Fibroblast of mammary gland (primary cell): Measurements from ENCODE around the gene DGKB.

Source experiments
- DNase-seq: peaks from one replicate; pipeline ENCODE4 v3.0.0-alpha.2; 2010; ENCODE audit warnings: low read depth
- H3K4me3 ChIP-seq: 2 replicates; pipeline ENCODE4 v1.5.1; 2011; ENCODE audit warnings: low read depth, mild to moderate bottlenecking, low read length, moderate library complexity; ENCODE audit not compliant: control insufficient read depth
- TF ChIP-seq, protein P1 (sequence below): conservative IDR thresholded peaks from 2 replicates; pipeline ENCODE4 v1.5.1; 2011; ENCODE audit warnings: low read depth, low read length, inconsistent platforms; ENCODE audit not compliant: control insufficient read depth, insufficient read depth

The DGKB gene

DNA sequence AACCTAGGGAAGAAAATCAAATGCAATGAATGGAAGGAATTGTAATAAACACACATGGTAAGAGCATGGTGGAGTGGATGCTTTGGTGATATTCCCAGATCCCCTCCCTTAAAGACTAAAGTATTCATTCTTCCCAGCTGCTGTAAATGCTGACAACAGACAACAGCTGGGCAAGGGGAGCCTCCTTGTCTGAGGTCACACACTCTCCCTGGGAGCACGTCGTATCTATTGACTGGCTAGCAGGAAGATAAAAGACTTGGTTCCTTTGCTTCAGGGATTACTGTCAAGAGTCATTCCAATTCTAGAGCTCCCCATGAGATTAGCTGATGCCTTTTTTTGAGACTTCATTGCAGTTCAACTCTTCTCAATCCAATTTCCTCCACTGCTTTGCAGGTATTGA, 469.6 kb downstream of the DGKB start:
- no peak for DNase-seq
- TF ChIP-seq, protein P1, sequence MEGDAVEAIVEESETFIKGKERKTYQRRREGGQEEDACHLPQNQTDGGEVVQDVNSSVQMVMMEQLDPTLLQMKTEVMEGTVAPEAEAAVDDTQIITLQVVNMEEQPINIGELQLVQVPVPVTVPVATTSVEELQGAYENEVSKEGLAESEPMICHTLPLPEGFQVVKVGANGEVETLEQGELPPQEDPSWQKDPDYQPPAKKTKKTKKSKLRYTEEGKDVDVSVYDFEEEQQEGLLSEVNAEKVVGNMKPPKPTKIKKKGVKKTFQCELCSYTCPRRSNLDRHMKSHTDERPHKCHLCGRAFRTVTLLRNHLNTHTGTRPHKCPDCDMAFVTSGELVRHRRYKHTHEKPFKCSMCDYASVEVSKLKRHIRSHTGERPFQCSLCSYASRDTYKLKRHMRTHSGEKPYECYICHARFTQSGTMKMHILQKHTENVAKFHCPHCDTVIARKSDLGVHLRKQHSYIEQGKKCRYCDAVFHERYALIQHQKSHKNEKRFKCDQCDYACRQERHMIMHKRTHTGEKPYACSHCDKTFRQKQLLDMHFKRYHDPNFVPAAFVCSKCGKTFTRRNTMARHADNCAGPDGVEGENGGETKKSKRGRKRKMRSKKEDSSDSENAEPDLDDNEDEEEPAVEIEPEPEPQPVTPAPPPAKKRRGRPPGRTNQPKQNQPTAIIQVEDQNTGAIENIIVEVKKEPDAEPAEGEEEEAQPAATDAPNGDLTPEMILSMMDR = no peak
- H3K4me3 ChIP-seq = no peak overlapping the region

DNA sequence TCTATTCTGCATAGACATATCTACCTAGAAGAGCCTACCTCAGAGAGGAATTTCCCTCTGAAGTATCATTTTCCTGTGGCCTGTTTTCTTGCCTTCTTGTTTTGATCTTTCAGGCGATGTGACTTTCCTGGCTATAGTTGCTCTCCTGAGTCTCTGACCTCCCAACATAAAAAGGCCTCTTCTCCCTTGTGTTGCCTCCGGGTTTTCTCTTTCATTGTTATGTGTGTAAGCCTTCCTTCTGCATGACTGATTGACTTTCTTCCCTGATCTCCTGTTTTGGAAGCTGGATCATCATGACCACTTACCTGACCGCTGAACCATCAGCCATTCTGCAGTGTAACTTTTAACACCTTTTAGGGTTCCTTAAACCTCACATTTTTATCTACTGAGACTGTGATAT, 471.6 kb downstream of the DGKB start:
- TF ChIP-seq, protein P1 = no peak
- no peak overlapping the region for H3K4me3 ChIP-seq
- DNase-seq = no peak

DNA sequence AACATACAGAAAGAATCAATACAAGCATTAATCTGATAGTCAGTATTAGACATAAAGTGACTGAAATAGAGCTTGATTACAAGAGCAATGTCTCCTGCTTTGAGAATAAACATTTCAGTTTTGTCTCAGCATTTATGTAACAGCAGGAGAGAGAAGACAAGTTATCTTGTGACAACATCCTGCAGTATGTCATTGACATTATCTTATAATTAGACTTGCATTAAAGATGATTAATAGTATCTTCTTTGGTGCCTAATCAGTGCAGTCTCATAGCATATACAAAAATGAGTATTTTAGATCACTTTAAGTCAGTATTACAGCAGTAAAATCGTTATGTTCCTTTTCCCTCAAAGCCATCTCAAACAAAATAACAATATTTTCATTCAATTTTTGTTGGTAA, 477.0 kb downstream of the DGKB start:
- no peak overlapping the region for H3K4me3 ChIP-seq
- no peak for DNase-seq
- TF ChIP-seq, protein P1 = no peak

DNA sequence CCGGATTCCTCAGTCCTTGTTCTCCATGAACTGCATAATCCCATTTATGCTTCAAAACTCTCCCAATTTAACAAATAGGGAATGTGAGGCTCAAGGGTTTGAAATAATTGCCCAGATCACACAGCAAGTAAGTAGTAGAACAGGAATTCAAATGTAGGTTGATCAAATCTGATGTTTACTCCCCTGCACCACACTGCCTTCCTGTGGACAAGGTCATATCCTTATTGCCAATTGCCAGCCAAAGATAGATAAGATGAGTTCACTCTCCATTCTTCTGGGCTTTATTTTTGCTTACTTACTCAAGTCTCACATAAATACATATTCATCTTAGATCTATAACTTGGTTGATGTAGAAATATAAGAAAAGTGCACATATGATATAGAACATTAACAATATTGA, 477.9 kb downstream of the DGKB start:
- DNase-seq = peak; percentile 10
- no peak overlapping the region for H3K4me3 ChIP-seq
- TF ChIP-seq, protein P1 = peak; percentile 2

DNA sequence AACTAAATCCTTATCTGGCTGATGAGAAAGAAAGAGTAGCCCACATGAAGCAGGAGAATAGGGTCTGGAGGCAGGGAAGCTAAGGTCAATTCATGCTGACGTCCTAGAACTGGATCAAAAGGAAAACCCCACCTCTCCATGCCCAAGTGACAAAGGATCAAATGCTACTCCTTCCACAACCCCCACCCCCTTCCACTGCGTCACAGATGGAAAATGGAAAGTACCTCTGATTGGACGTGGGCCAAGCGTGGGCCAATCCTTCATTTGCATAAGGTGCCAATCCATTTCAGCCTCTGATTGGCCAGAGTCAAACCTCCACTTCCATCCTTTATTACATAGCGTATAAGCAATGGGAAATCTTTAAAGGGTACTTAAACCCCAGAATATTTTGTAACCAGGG, 481.8 kb downstream of the DGKB start:
- no peak overlapping the region for H3K4me3 ChIP-seq
- no peak for DNase-seq
- TF ChIP-seq, protein P1 = no peak

DNA sequence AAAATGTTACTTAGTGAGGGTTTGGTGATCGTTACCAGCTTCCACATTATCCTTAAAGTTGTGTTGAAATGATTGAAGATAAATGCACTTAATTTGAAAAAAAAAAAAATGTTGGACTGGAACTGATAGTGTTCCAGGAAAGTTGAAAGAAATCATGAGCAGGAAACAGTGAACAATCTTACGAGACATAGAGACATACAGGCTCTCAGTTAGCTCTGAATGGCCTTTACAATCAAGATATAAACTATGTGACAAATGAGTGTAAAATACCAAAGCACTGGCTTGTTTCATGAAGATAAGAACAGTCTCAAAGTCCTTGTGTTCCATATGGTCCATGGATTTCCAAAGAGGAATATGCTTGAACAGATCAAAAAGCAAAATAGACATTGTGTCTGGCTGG, 483.0 kb downstream of the DGKB start:
- no peak overlapping the region for H3K4me3 ChIP-seq
- TF ChIP-seq, protein P1 = no peak
- no peak for DNase-seq

DNA sequence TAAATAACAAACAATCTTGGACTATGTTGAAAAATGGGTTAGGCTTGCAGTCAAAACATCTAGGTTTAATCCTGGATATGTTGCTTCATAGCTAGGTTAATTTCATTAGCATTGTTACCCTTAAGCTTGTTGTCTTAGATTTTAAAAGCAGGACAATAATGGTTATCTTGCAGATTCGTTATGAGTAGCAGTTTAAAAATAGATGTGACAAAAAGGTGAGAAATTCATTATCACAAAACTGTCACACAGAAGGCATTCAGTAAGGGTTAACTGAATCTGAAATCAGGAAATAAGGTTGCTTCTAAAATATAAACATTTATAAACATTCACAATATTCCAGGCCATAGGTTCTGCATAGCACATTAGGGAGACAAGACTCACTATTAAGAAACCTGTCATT, 483.9 kb downstream of the DGKB start:
- no peak overlapping the region for H3K4me3 ChIP-seq
- DNase-seq = no peak
- TF ChIP-seq, protein P1 = no peak
